HFFc6 (cell line): ENCODE data around the gene SSBP3. TPM values are rescaled to one million over a fixed set of nuclear protein-coding genes. Genes with fewer than 3 reads are reported as not detected.
A peak's percentile ranks its signal among the peaks of the same experiment; 100 is the strongest.

Experiments used
- DNase-seq: peaks from one replicate; pipeline ENCODE4 v3.0.0-alpha.2; 2018
- H3K27ac Mint-ChIP-seq: 2 replicates; pipeline ENCODE4 v1.8.0; 2020; ENCODE audit warnings: mild to moderate bottlenecking, mixed read lengths
- H3K27me3 Mint-ChIP-seq: 2 replicates; pipeline ENCODE4 v1.8.0; 2021; ENCODE audit warnings: mild to moderate bottlenecking, moderate library complexity, mixed read lengths; ENCODE audit not compliant: insufficient read depth
- H3K36me3 Mint-ChIP-seq: 2 replicates; pipeline ENCODE4 v1.8.0; 2021; ENCODE audit warnings: low read depth, mixed read lengths
- H3K4me1 Mint-ChIP-seq: 2 replicates; pipeline ENCODE4 v1.8.0; 2020; ENCODE audit warnings: low read depth, mixed read lengths
- H3K4me3 Mint-ChIP-seq: 2 replicates; pipeline ENCODE4 v1.8.0; 2020; ENCODE audit warnings: mild to moderate bottlenecking, moderate library complexity, mixed read lengths
- H3K9me3 Mint-ChIP-seq: 2 replicates; pipeline ENCODE4 v1.8.0; 2020; ENCODE audit warnings: mild to moderate bottlenecking, mixed read lengths
- total RNA-seq, 6 experiments: library from RNA; stranded (reverse); fragmentation: NEBNext Ultra II Directional; extraction: Animal tissue kit (Norgen Biotek cat#: 25700); gene quantifications; 2 replicates in 1 of 6; 3 replicates in 5 of 6; pipeline ENCODE4 v1.2.3, GENCODE V29; 2021
- TF ChIP-seq, protein P1 (sequence below): fragments of 200-600 bp; sonication (generic); IDR thresholded peaks from 2 replicates; pipeline ENCODE4 v1.5.0; 2021; ENCODE audit warnings: antibody characterized with exemption, mild to moderate bottlenecking

The SSBP3 gene
- total RNA-seq, 6 experiments from 2014 or later = 42.3 to 72.2 (median 58.1) TPM

DNA sequence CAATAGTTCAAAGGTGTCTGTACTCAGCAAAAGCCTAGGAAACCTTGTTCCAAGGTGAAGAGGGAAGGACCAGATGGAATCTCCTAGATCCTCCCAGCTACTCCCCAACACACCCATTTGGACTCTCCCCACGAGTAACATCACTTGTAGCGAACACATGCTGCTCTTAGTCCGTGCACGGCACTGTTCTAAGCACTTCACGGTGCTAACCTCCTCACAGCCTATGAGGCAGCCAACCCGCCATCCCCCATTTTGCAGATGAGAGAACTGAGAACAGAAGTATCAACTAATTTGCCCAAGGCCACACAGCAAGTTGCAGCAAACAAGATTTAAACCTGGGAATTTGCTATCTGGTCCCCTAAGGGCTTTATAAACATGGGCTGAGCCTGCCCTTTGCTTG is 182.0 kb downstream of the SSBP3 start:
- Mint-ChIP-seq H3K9me3 (no peaks in the 10 kb centered on the region), H3K27ac (no peak overlapping the region; the same call in 1 of the 2 replicates), H3K4me3 (no peak overlapping the region), H3K27me3 (peaks cover 13% of the 10 kb centered on the region), H3K4me1 (peaks cover 40% of the 10 kb centered on the region), H3K36me3 (0 out of 2 replicates have a peak, but pooled peaks cover 4% of the 10 kb centered on the region)
- TF ChIP-seq, protein P1, sequence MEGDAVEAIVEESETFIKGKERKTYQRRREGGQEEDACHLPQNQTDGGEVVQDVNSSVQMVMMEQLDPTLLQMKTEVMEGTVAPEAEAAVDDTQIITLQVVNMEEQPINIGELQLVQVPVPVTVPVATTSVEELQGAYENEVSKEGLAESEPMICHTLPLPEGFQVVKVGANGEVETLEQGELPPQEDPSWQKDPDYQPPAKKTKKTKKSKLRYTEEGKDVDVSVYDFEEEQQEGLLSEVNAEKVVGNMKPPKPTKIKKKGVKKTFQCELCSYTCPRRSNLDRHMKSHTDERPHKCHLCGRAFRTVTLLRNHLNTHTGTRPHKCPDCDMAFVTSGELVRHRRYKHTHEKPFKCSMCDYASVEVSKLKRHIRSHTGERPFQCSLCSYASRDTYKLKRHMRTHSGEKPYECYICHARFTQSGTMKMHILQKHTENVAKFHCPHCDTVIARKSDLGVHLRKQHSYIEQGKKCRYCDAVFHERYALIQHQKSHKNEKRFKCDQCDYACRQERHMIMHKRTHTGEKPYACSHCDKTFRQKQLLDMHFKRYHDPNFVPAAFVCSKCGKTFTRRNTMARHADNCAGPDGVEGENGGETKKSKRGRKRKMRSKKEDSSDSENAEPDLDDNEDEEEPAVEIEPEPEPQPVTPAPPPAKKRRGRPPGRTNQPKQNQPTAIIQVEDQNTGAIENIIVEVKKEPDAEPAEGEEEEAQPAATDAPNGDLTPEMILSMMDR = no peak
- no peak for DNase-seq

DNA sequence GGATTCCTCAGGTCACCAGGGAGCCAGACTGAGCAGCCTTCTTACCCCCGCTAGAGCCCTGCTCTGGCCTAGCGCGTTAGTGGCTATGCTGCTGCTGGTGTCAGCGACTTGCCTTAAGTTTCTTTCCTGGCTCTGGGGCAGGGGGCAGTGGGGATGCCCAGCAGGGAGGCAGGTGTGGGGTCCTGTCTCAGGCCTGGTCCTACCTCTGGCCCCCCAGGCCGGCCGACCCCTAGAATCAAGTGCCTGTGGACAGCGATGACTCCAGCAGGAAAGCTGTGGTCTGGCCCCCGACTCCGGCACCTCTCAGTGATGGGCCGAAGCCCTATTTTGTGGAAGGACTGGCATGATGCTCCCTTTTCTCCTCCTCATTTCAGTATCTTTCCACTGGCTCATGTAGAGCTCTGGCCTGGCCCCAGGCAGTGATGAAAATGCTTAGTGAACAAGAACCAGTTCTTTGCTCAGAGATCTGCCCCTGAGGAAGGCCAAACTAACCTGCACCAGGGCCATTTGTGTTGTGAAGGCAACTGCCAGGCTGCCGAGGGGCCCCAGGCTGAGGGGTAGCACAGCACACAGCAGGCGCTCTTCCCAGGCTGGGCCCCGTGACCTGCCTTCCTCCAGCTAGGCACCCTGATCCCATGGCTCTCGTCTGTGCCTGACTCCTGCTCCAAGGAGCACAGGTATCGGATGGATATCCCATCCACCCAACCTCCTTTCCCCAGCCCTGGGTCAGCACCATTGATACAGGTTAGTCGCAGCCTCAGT is 182.6 kb downstream of the SSBP3 start:
- no peaks in the 10 kb centered on the region for H3K9me3 Mint-ChIP-seq
- no peak for DNase-seq
- peaks cover 42% of the 10 kb centered on the region for H3K4me1 Mint-ChIP-seq
- TF ChIP-seq, protein P1 = no peak
- H3K27me3 Mint-ChIP-seq = peaks cover 13% of the 10 kb centered on the region
- no peak overlapping the region for H3K4me3 Mint-ChIP-seq
- no peak overlapping the region; the same call in 1 of the 2 replicates for H3K27ac Mint-ChIP-seq
- H3K36me3 Mint-ChIP-seq = peaks cover 6% of the 10 kb centered on the region; the same call in 1 of the 2 replicates

- peaks cover 10% of the 10 kb centered on the region; the same call in 1 of the 2 replicates for H3K36me3 Mint-ChIP-seq
- no peak for DNase-seq
- TF ChIP-seq, protein P1 = no peak
- H3K27me3 Mint-ChIP-seq = peaks cover 13% of the 10 kb centered on the region
- H3K27ac Mint-ChIP-seq = no peak overlapping the region
- H3K4me1 Mint-ChIP-seq = peaks cover 41% of the 10 kb centered on the region
- H3K4me3 Mint-ChIP-seq = no peak overlapping the region
- no peaks in the 10 kb centered on the region for H3K9me3 Mint-ChIP-seq
Observed at GRCh38 chr1:54222711-54223110, 183.5 kb downstream of the SSBP3 start.

DNA sequence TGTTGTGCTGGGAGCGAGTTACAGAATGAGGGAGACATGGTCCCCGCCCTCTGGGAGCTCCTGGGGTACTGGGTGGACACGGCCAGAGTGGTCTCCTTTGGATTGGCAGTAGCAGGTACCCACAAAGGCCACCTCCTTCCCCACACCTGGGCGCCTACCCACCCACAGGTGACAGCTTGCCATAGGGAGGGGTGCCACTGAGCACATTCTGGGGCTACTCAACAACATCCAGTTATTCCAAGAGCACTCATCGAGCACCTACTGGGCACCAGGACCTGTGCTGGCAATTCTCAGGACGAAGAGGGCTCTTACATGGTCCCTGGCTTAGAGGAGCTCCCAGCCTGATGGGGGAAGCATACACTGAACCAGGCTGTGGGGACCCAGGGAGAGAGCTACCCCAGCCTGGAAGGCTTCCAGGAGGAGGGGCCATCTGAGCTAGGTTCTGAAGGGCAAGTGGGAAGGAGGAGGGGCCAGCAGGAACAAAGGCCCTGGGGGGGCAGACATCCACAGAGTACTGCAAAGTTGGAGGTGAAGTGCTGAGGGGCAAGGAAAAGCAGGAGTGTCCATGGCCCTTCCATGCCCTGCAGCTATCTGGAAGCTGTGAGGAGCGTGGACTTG is 184.2 kb downstream of the SSBP3 start:
- TF ChIP-seq, protein P1 = no peak
- peak overlapping the region; percentile 49 for H3K27ac Mint-ChIP-seq
- no peaks in the 10 kb centered on the region for H3K9me3 Mint-ChIP-seq
- H3K36me3 Mint-ChIP-seq = peaks cover 15% of the 10 kb centered on the region; the same call in 1 of the 2 replicates
- H3K4me3 Mint-ChIP-seq = no peak overlapping the region
- DNase-seq = no peak
- H3K4me1 Mint-ChIP-seq = peaks cover 35% of the 10 kb centered on the region
- peaks cover 13% of the 10 kb centered on the region for H3K27me3 Mint-ChIP-seq

- TF ChIP-seq, protein P1 = no peak
- Mint-ChIP-seq H3K27me3 (peaks cover 13% of the 10 kb centered on the region), H3K9me3 (no peaks in the 10 kb centered on the region), H3K36me3 (peaks cover 20% of the 10 kb centered on the region; the same call in 1 of the 2 replicates), H3K27ac (peak overlapping the region; percentile 90), H3K4me1 (peaks cover 35% of the 10 kb centered on the region), H3K4me3 (no peak overlapping the region)
- no peak for DNase-seq
Observed at GRCh38 chr1:54221113-54221834, 184.9 kb downstream of the SSBP3 start.
